HCT116 (cell line): ENCODE results near the gene NHERF2. TPM values are rescaled to one million over a fixed set of nuclear protein-coding genes. Genes with fewer than 3 reads are reported as not detected.

Source experiments
- ATAC-seq: fragments of 200-7000 bp; cut with Tn5 transposase; 2 replicates; pipeline ENCODE4 v1.9.1; 2020; ENCODE audit warnings: mild to moderate bottlenecking, moderate library complexity
- BruUV-seq: library from RNA; stranded (reverse); fragments of 400-500 nt; replicated peaks from 2 replicates; lab custom pipeline; 2021; lab: Mats Ljungman, UMichigan
- CTCF ChIA-PET: fragments of 300-600 bp; sonication (Branson Sonifier 250); formaldehyde crosslinking; loops from one replicate; lab custom pipeline; 2021; ENCODE audit warnings: antibody characterized with exemption; lab: Charles Lee
- POLR2A ChIA-PET: fragments of 300-600, 350-600 bp; sonication (Branson Sonifier 250); formaldehyde crosslinking; loops from one replicate; lab custom pipeline; 2021; ENCODE audit warnings: antibody characterized with exemption; lab: Charles Lee
- RAD21 ChIA-PET, 2 experiments: fragments of 300-600 bp; sonication (Branson Sonifier 250); formaldehyde crosslinking; loops; one replicate each; lab custom pipeline; 2023; ENCODE audit warnings: low total read pairs in 2 of 2; ENCODE audit not compliant: uncharacterized antibody in 2 of 2, unreplicated experiment in 2 of 2, low non-redundant PET in 1 of 2; lab: Charles Lee
- DNase-seq: peaks from one replicate; pipeline ENCODE4 v3.0.0-alpha.2; 2010; ENCODE audit warnings: low read depth, low spot score
- H2AFZ ChIP-seq: fragments of 200-600 bp; shearing (Covaris generic), sonication (generic); 2 replicates; pipeline ENCODE4 v1.6.1; 2017; ENCODE audit warnings: low read depth, mixed run types, mixed read lengths, antibody characterized with exemption, low read length; ENCODE audit not compliant: poor library complexity, severe bottlenecking
- H3K27ac ChIP-seq: 2 replicates; pipeline ENCODE4 v1.5.1; 2012; ENCODE audit warnings: low read depth, low read length
- H3K27me3 ChIP-seq: fragments of 200-600 bp; sonication (generic); 2 replicates; pipeline ENCODE4 v1.6.1; 2016; ENCODE audit warnings: mixed run types, low read length, mixed read lengths; ENCODE audit not compliant: insufficient read depth
- H3K36me3 ChIP-seq, 2 experiments: fragments of 200-500 bp in 1 of 2; fragments of 200-600 bp in 1 of 2; sonication (Bioruptor generic) in 1 of 2; sonication (generic) in 1 of 2; 2 replicates each; pipeline versions ENCODE4 v1.5.1 to v1.6.1; 2014 to 2016; ENCODE audit warnings: low read length in 2 of 2, inconsistent platforms in 1 of 2, mixed read lengths in 1 of 2, mixed run types in 1 of 2; ENCODE audit not compliant: insufficient read depth in 2 of 2, control insufficient read depth in 1 of 2
- H3K4me1 ChIP-seq, 2 experiments: fragments of 200-600 bp in 1 of 2; sonication (generic) in 1 of 2; 2 replicates each; pipeline versions ENCODE4 v1.5.1 to v1.6.1; 2012 to 2017; ENCODE audit warnings: low read length in 2 of 2, inconsistent platforms in 1 of 2, mild to moderate bottlenecking in 1 of 2, mixed read lengths in 1 of 2, mixed run types in 1 of 2, moderate library complexity in 1 of 2; ENCODE audit not compliant: insufficient read depth in 2 of 2, control insufficient read depth in 1 of 2
- H3K4me2 ChIP-seq: fragments of 200-600 bp; sonication (generic); 2 replicates; pipeline ENCODE4 v1.6.1; 2017; ENCODE audit warnings: mixed run types, low read length, mixed read lengths
- H3K4me3 ChIP-seq, 2 experiments: fragments of 200-600 bp in 1 of 2; sonication (generic) in 1 of 2; replicated peaks in 1 of 2; 2 replicates each; pipeline ENCODE4 v1.5.1; 2011 to 2016; ENCODE audit warnings: low read length in 2 of 2, control low read depth in 1 of 2, low read depth in 1 of 2, mild to moderate bottlenecking in 1 of 2, mixed read lengths in 1 of 2, mixed run types in 1 of 2
- H3K79me2 ChIP-seq: fragments of 200-600 bp; sonication (generic); 2 replicates; pipeline ENCODE4 v1.6.1; 2017; ENCODE audit warnings: mild to moderate bottlenecking, mixed run types, low read length, moderate library complexity, mixed read lengths; ENCODE audit not compliant: insufficient read depth
- H3K9ac ChIP-seq: fragments of 200-600 bp; sonication (generic); 2 replicates; pipeline ENCODE4 v1.6.1; 2016; ENCODE audit warnings: low read length, mixed read lengths
- H3K9me2 ChIP-seq: fragments of 200-600 bp; sonication (generic), shearing (Covaris generic); 2 replicates; pipeline ENCODE4 v1.6.1; 2017; ENCODE audit warnings: mixed run types, mild to moderate bottlenecking, moderate library complexity; ENCODE audit not compliant: insufficient read depth
- H3K9me3 ChIP-seq, 2 experiments: fragments of 200-500 bp in 1 of 2; fragments of 200-600 bp in 1 of 2; sonication (Bioruptor generic) in 1 of 2; sonication (generic) in 1 of 2; 2 replicates each; pipeline ENCODE4 v1.6.1; 2014 to 2017; ENCODE audit warnings: low read length in 2 of 2, mixed read lengths in 2 of 2, inconsistent platforms in 1 of 2, low read depth in 1 of 2, mild to moderate bottlenecking in 1 of 2, mixed run types in 1 of 2, moderate library complexity in 1 of 2; ENCODE audit not compliant: control insufficient read depth in 1 of 2, insufficient read depth in 1 of 2
- H4K20me1 ChIP-seq: fragments of 200-600 bp; sonication (generic), shearing (Covaris generic); 2 replicates; pipeline ENCODE4 v1.6.1; 2017; ENCODE audit warnings: mixed run types, mild to moderate bottlenecking, moderate library complexity; ENCODE audit not compliant: insufficient read depth
- CEBPB ChIP-seq: IDR thresholded peaks from 2 replicates; pipeline ENCODE4 v1.6.1; 2012; ENCODE audit warnings: low read depth
- ELF1 ChIP-seq: IDR thresholded peaks from 2 replicates; pipeline ENCODE4 v1.6.1; 2012; ENCODE audit warnings: low read depth, borderline replicate concordance
- POLR2AphosphoS5 ChIP-seq: IDR thresholded peaks from 2 replicates; pipeline ENCODE4 v1.6.1; 2011; ENCODE audit warnings: mild to moderate bottlenecking, low read depth, low read length, moderate library complexity
- REST ChIP-seq: IDR thresholded peaks from 2 replicates; pipeline ENCODE4 v1.6.1; 2012; ENCODE audit warnings: low read depth
- SIN3A ChIP-seq: IDR thresholded peaks from 2 replicates; pipeline ENCODE4 v1.6.1; 2012; ENCODE audit warnings: low read depth
- intact Hi-C: fragments of 100-400 bp; cut with micrococcal nuclease; formaldehyde crosslinking; loops from 2 replicates; pipeline ENCODE4 v1.10.0; 2022
- total RNA-seq: library from RNA; stranded (reverse); gene quantifications from one replicate; pipeline ENCODE4 v1.2.1, GENCODE V29; 2021; ENCODE audit not compliant: unreplicated experiment

Gene NHERF2
- total RNA-seq, 1 experiment from 2014 or later, result 58.4 TPM

- no peak overlapping the region; the same call in 1 of the 2 replicates for H3K27ac ChIP-seq
- H3K27me3 ChIP-seq, result no peaks in the 10 kb centered on the region
- RAD21 ChIA-PET, result no interaction called here
- ATAC-seq (no peak), DNase-seq (no peak)
- no peak overlapping the region for H2AFZ ChIP-seq
- no peak overlapping the region for H3K4me2 ChIP-seq
- no peaks in the 10 kb centered on the region for H3K9me3 ChIP-seq
- TF ChIP-seq CEBPB (no peak), ELF1 (no peak), POLR2AphosphoS5 (no peak), REST (no peak), SIN3A (no peak)
- no peaks in the 10 kb centered on the region for H3K36me3 ChIP-seq
- POLR2A ChIA-PET, result no interaction called here
- H3K9ac ChIP-seq, result no peak overlapping the region
- intact Hi-C loops, result no loop called here
- H3K79me2 ChIP-seq, result no peaks in the 10 kb centered on the region
- H3K4me1 ChIP-seq, result peaks cover 0 to 4% of the 10 kb centered on the region in 2 experiments; a peak in 1 of 4 replicates
- no peaks in the 10 kb centered on the region for H3K9me2 ChIP-seq
- CTCF ChIA-PET, result no interaction called here
- no peak overlapping the region for H3K4me3 ChIP-seq
- BruUV-seq, result no TSS peak
- H4K20me1 ChIP-seq, result no peaks in the 10 kb centered on the region
Measured at GRCh38 chr16:2034696-2035430, 8.2 kb downstream of the NHERF2 start.
